Left lung (tissue), 10 donors: ENCODE results near the gene CFAP251. TPM values are rescaled to one million over a fixed set of nuclear protein-coding genes. Genes with fewer than 3 reads are reported as not detected.
"Not testable (repeated sequence)": the region's sequence is repeated elsewhere in the genome, so short reads cannot be mapped to it uniquely, and the experiment has no call there.

Experiments
- ATAC-seq: fragments of 200-7000 bp; cut with Tn5 transposase; one replicate; pipeline ENCODE4 v1.9.1; 2020; ENCODE audit warnings: moderate library complexity
- DNase-seq, 4 donors: peaks; one replicate each; pipeline ENCODE4 v3.0.0-alpha.2; 2013 to 2020
- H3K27ac ChIP-seq, 2 donors: fragments of 200-600 bp; sonication (generic) in 1 of 2; one replicate each; pipeline versions ENCODE4 v1.5.0 to v1.8.0; 2020 to 2021
- H3K27me3 ChIP-seq, 2 donors: fragments of 200-600 bp; sonication (generic) in 1 of 2; one replicate each; pipeline versions ENCODE4 v1.5.0 to v1.8.0; 2020 to 2021
- H3K36me3 ChIP-seq, 2 donors: fragments of 200-600 bp; sonication (generic) in 1 of 2; one replicate each; pipeline versions ENCODE4 v1.5.0 to v1.8.0; 2020 to 2021
- H3K4me1 ChIP-seq, 2 donors: fragments of 200-600 bp; one replicate each; pipeline ENCODE4 v1.8.0; 2021
- H3K4me3 ChIP-seq, 2 donors: fragments of 200-600 bp; sonication (generic) in 1 of 2; one replicate each; pipeline versions ENCODE4 v1.5.0 to v1.8.0; 2020 to 2021; ENCODE audit warnings: mild to moderate bottlenecking in 1 of 2
- H3K9me3 ChIP-seq, 2 donors: fragments of 200-600 bp; sonication (generic) in 1 of 2; one replicate each; pipeline versions ENCODE4 v1.5.0 to v1.8.0; 2020 to 2021
- intact Hi-C, 2 donors: fragments of 100-400 bp; cut with DNase I; formaldehyde crosslinking; loops; one replicate each; pipeline versions ENCODE4 v1.11.2 to v1.14.2; 2022
- polyA plus RNA-seq, 6 donors: library from polyadenylated mRNA; unstranded; fragments of 120-200 nt; gene quantifications; one replicate each; pipeline ENCODE4 v1.2.1, GENCODE V29; 2013; ENCODE audit not compliant: insufficient read length in 6 of 6
- total RNA-seq, 2 donors: library from RNA; stranded (reverse); fragmentation: NEBNext Ultra II Directional; extraction: Animal tissue kit (Norgen Biotek cat#: 25700); gene quantifications; one replicate each; pipeline ENCODE4 v1.2.1, GENCODE V29; 2021
- TF ChIP-seq, protein P1 (sequence below), 2 donors: fragments of 200-600 bp; sonication (generic) in 1 of 2; IDR thresholded peaks; one replicate each; pipeline versions ENCODE4 v1.5.0 to v1.8.0; 2021; ENCODE audit warnings: antibody characterized with exemption in 2 of 2
- donor health status: DM: no; HTN: yes; CAD: no.
- donor health status: DM: no; HTN: no; CAD: no.

CFAP251 gene
- total and polyA plus RNA-seq, 8 donors: 3.9 to 13.3 (median 9.4) TPM

DNA sequence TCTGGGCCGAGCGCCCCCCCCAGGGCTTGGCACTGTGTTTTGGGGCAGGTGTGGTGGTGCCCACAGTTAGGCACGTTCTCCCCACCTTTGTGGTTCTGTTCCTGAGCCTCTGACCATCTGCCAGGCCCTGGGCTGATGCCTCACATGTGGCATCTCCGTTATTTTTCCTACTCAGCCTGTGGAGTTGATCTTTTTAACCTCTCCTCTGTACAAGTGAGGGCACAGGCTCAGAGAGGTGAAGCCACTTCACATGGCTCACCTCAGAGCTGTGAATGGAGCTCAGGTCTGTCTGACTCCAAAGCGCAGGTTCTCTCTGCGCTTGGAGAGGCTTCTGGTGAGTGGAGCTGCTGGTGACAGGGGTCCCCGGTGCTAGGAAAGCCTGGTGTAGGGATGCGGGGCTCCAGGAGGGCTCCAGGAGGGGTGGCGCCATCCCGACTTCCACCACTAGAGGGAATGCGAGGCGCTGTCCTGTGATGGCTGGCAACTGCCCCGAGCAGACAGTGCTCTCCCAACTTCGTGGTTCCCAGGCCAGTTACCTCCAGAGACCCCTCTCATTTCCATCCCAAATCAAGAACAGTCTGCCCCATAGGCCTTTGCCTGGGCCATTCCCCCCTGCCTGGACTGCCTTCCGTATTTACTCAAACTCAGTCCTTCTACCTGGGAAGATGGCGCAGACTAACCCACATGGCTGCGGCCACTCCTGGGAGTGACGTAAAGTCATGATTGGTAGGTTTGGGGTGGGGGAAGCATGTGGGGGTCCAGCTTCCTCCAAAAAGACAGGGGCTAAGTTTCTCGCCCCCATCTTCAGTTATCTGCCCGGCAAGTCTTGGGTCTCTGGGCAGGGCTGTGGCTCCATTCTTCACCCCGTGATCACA, 113.2 kb downstream of the CFAP251 start:
- ATAC-seq (peak; percentile 69), DNase-seq (peak in 1 of 4 donors; percentile 19)
- H3K4me3 ChIP-seq: no peak overlapping the region
- no peaks in the 10 kb centered on the region for H3K27me3 ChIP-seq
- H3K36me3 ChIP-seq: peaks cover 0 to 7% of the 10 kb centered on the region in 2 donors
- intact Hi-C loops: no loop called here
- TF ChIP-seq, protein P1, sequence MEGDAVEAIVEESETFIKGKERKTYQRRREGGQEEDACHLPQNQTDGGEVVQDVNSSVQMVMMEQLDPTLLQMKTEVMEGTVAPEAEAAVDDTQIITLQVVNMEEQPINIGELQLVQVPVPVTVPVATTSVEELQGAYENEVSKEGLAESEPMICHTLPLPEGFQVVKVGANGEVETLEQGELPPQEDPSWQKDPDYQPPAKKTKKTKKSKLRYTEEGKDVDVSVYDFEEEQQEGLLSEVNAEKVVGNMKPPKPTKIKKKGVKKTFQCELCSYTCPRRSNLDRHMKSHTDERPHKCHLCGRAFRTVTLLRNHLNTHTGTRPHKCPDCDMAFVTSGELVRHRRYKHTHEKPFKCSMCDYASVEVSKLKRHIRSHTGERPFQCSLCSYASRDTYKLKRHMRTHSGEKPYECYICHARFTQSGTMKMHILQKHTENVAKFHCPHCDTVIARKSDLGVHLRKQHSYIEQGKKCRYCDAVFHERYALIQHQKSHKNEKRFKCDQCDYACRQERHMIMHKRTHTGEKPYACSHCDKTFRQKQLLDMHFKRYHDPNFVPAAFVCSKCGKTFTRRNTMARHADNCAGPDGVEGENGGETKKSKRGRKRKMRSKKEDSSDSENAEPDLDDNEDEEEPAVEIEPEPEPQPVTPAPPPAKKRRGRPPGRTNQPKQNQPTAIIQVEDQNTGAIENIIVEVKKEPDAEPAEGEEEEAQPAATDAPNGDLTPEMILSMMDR (IDR thresholded peaks at IDR 0.05): peak; percentile 87
- H3K9me3 ChIP-seq: no peaks in the 10 kb centered on the region
- H3K27ac ChIP-seq: no peak overlapping the region
- H3K4me1 ChIP-seq: peaks cover 0 to 3% of the 10 kb centered on the region in 2 donors

DNA sequence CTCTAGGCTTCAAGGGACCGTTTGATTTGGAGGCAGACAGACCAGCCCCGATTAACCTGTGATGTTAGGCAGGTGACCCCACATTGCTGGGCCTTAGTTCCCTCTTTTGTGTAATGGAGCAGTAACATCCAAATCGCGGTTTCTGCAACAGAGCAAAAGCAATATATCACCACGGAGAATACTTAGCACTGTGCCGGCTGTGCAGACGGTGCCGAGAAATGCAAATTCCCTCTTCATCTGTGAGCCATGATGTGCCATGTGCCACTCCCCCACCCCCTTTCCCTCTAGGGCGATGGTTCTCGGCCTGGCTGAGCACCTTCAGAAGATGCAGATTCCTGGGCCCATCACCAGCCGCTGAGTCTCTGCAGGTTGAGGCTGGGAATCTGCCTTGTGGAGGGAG, 114.2 kb downstream of the CFAP251 start:
- no peak overlapping the region for H3K27ac ChIP-seq
- intact Hi-C loops: no loop called here
- H3K4me3 ChIP-seq: no peak overlapping the region
- TF ChIP-seq, protein P1 (IDR thresholded peaks at IDR 0.05): no peak
- peaks cover 0 to 8% of the 10 kb centered on the region in 2 donors for H3K36me3 ChIP-seq
- peaks cover 0 to 3% of the 10 kb centered on the region in 2 donors for H3K4me1 ChIP-seq
- no peak for DNase-seq
- H3K9me3 ChIP-seq: no peaks in the 10 kb centered on the region
- H3K27me3 ChIP-seq: no peaks in the 10 kb centered on the region
- no peak for ATAC-seq

DNA sequence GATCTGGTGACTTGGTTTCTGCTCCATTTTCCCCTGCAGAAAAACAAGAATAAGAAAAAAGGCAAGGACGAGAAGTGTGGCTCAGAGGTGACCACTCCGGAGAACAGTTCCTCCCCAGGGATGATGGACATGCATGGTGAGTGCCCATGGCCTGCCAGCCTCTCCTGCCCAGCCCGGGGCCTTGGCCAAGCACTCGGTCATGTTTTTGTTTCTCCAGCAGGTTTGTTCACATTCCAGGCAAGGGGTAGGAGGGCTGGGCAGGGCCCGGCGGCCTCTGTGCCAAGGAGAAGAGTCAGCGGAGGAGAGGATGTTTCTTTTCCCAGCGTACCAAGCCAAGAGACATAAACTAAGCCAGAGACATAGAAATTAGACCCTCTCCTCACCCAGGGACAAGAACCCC, 116.9 kb downstream of the CFAP251 start:
- DNase-seq (peak in 2 of 4 donors; percentile 55 to 79), ATAC-seq (peak; percentile 94)
- Histone ChIP-seq H3K4me3 (no peak overlapping the region), H3K4me1 (peaks cover 0 to 3% of the 10 kb centered on the region in 2 donors), H3K27ac (no peak overlapping the region), H3K27me3 (no peaks in the 10 kb centered on the region), H3K36me3 (peaks cover 0 to 8% of the 10 kb centered on the region in 2 donors), H3K9me3 (no peaks in the 10 kb centered on the region)
- intact Hi-C loops: no loop called here
- TF ChIP-seq, protein P1 (IDR thresholded peaks at IDR 0.05): no peak

DNA sequence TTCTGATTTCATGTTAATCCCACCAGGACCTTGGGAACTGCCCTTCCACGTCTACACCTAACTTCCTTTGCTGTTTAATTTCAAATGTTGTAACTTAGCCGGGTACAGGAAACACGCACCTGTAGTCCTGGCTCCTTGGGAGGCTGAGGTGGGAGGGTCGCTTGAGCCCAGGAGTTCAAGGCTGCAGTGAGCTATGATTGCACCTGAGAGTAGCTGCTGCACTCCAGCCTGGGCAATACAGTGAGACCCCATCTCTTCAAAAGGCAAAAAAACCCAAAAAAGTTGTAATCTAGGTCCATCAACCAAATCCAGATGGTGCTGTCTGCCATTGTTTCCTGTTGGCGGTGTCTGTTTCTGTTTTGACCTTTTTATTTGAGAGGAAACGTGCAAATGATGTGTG, 117.8 kb downstream of the CFAP251 start:
- H3K4me1 ChIP-seq: peaks cover 0 to 3% of the 10 kb centered on the region in 2 donors
- DNase-seq: no peak
- H3K9me3 ChIP-seq: no peaks in the 10 kb centered on the region
- TF ChIP-seq, protein P1 (IDR thresholded peaks at IDR 0.05): no peak
- no peak for ATAC-seq
- H3K4me3 ChIP-seq: no peak overlapping the region
- H3K36me3 ChIP-seq: peaks cover 0 to 8% of the 10 kb centered on the region in 2 donors
- H3K27ac ChIP-seq: no peak overlapping the region
- intact Hi-C loops: no loop called here
- no peaks in the 10 kb centered on the region for H3K27me3 ChIP-seq

DNA sequence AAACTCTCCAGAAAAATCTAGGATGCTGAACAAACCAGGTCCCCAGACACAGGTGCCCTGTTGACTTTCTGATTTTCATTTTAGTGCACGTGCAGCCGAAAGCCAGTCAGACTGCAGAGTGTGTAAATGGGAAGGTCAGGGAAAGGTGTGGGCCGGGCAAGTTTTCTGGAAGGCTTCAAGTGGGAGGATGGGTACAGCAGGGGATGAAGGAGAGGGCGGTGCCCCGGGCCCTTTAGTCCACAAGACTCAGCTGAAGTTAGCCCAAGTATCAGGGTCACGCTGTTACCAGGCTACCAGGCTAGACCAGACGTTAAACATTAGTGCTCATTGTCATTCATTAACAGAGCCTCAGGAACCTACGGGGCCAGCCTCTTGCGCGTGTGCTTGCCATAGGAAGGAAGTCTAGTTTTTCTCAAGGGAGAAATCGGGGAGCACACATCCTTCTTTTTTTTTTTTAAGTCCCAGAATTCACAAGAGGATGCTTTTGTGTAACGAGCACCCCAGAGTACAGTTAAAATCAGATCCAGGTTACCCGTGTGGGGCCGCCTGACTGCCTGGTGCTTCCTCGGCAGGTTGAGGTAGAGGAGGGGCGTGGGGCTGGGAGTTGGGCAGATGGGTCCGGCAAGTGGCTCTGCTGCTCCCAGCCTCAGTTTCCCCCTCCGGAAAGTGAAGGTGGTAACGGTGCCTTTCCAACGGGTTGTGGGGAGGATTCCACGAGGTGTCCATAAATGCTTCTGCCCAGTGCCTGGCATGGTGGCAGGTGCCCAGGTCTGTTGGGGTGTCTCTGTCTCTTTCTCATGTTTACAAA, 122.4 kb downstream of the CFAP251 start:
- Histone ChIP-seq H3K36me3 (peaks cover 0 to 20% of the 10 kb centered on the region in 2 donors), H3K4me3 (no peak overlapping the region), H3K4me1 (no peaks in the 10 kb centered on the region), H3K9me3 (no peaks in the 10 kb centered on the region), H3K27me3 (no peaks in the 10 kb centered on the region), H3K27ac (no peak overlapping the region)
- DNase-seq (peak in 2 of 4 donors; percentile 47 to 74), ATAC-seq (peak; percentile 95)
- intact Hi-C loops: no loop called here
- TF ChIP-seq, protein P1 (IDR thresholded peaks at IDR 0.05): no peak

DNA sequence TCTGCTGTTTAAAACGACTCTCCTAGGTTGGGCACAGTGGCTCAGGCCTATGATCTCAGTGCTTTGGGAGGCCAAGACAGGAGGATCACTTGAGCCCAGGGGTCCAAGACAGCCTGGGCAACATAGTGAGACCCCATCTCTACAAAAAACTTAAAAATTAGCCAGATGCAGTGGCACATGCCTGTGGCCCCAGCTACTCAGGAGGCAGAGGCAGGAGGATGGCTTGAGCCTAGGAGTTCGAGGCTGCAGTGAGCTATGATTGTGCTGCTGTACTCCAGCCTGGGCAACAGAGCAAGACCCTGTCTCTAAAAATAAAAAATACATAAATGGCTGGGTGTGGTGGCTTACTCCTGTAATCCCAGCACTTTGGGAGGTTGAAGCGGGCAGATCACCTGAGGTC, 123.1 kb downstream of the CFAP251 start:
- DNase-seq, ATAC-seq, H3K4me3 ChIP-seq, H3K27me3 ChIP-seq, H3K27ac ChIP-seq, H3K4me1 ChIP-seq, intact Hi-C loops, H3K9me3 ChIP-seq: not testable (repeated sequence)
- peaks cover 0 to 14% of the 10 kb centered on the region in 2 donors for H3K36me3 ChIP-seq
